ENCODE data around the gene ANO8. TPM values are rescaled to one million over a fixed set of nuclear protein-coding genes. Genes with fewer than 3 reads are reported as not detected.

Gene ANO8
- total and polyA plus RNA-seq, 2 of the 13 experiments (the other 11 are each of a cell fraction or from before 2014, with no cell fraction given): 1.8 to 3.5 TPM

DNA sequence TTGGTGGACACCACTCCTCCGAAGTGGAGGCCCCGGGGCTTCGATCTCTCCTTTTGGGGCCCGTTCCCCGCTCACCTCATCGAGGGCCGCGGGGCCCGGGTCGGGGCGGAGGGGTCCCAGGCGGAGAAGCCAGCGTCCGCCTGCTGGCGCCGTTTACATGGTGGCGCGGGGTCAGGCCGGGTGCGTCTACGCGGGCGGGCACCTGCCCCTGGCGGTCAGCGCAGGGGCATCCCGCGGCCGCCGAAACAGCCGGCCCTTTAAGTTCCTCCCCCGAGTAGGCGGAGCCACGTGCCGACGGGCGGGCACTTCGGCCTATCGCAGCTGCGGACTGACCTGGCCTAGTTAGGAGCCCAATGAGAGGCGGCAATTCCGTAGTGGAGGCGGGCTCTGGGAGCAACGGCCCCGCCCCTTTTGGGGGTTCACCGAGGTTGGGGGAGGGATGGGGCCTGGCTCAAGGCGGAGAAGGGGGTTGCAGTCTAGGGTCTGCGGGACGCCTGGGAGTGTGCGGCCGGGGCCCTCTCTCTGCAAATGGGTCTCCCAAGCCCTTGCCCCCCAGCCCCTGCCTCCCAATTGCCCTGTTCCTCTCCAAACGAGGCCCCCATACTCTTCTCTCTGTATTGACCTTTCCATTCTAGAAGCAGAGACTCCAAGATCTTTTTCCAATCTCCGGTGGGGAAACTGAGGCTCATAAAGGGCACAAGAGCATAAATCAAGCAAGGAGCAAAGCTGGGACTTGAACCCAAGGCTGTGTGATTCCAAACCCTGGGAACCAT, 31.3 kb downstream of the ANO8 start, which contains the start of gene ABHD8 (continued):
- TF ChIP-seq, protein P1, sequence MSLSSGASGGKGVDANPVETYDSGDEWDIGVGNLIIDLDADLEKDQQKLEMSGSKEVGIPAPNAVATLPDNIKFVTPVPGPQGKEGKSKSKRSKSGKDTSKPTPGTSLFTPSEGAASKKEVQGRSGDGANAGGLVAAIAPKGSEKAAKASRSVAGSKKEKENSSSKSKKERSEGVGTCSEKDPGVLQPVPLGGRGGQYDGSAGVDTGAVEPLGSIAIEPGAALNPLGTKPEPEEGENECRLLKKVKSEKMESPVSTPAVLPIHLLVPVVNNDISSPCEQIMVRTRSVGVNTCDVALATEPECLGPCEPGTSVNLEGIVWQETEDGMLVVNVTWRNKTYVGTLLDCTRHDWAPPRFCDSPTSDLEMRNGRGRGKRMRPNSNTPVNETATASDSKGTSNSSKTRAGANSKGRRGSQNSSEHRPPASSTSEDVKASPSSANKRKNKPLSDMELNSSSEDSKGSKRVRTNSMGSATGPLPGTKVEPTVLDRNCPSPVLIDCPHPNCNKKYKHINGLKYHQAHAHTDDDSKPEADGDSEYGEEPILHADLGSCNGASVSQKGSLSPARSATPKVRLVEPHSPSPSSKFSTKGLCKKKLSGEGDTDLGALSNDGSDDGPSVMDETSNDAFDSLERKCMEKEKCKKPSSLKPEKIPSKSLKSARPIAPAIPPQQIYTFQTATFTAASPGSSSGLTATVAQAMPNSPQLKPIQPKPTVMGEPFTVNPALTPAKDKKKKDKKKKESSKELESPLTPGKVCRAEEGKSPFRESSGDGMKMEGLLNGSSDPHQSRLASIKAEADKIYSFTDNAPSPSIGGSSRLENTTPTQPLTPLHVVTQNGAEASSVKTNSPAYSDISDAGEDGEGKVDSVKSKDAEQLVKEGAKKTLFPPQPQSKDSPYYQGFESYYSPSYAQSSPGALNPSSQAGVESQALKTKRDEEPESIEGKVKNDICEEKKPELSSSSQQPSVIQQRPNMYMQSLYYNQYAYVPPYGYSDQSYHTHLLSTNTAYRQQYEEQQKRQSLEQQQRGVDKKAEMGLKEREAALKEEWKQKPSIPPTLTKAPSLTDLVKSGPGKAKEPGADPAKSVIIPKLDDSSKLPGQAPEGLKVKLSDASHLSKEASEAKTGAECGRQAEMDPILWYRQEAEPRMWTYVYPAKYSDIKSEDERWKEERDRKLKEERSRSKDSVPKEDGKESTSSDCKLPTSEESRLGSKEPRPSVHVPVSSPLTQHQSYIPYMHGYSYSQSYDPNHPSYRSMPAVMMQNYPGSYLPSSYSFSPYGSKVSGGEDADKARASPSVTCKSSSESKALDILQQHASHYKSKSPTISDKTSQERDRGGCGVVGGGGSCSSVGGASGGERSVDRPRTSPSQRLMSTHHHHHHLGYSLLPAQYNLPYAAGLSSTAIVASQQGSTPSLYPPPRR (CRISPR knock-in tag; IDR thresholded peaks at IDR 0.05; ENCODE audit: borderline replicate concordance): no peak
- TF ChIP-seq ESRRA (CRISPR knock-in tag; IDR thresholded peaks at IDR 0.05; ENCODE audit: low read depth) (0 out of 2 replicates have a peak, but pooled peaks have one; percentile 26), MIER2 (CRISPR knock-in tag; IDR thresholded peaks at IDR 0.05) (no peak), ETV6 (CRISPR knock-in tag; conservative IDR thresholded peaks at IDR 0.05) (no peak), KLF12 (CRISPR knock-in tag; IDR thresholded peaks at IDR 0.05; ENCODE audit: borderline replicate concordance) (no peak), ZNF326 (CRISPR knock-in tag; IDR thresholded peaks at IDR 0.05; ENCODE audit: borderline replicate concordance) (no peak), ZMYM4 (CRISPR knock-in tag; IDR thresholded peaks at IDR 0.05) (peak; percentile 81), RBM39 (IDR thresholded peaks at IDR 0.05; ENCODE audit: low read depth, low read length, poor library complexity, severe bottlenecking) (no peak), ARNT (IDR thresholded peaks at IDR 0.05) (no peak), NKX3-1 (CRISPR knock-in tag; IDR thresholded peaks at IDR 0.05) (no peak), PCBP1 (IDR thresholded peaks at IDR 0.05; ENCODE audit: borderline replicate concordance, low read depth, low read length) (0 out of 2 replicates have a peak, but pooled peaks have one; percentile 48), HOXA5 (CRISPR knock-in tag; IDR thresholded peaks at IDR 0.05) (peak; percentile 63; the same call in 1 of the 2 replicates), SP4 (CRISPR knock-in tag; IDR thresholded peaks at IDR 0.05) (peak; percentile 99), ZNF317 (CRISPR knock-in tag; IDR thresholded peaks at IDR 0.05) (no peak), ZNF33A (CRISPR knock-in tag; IDR thresholded peaks at IDR 0.05; ENCODE audit: borderline replicate concordance) (no peak), MYC (CRISPR knock-in tag; IDR thresholded peaks at IDR 0.05; ENCODE audit: borderline replicate concordance) (peak; percentile 58; the same call in 1 of the 2 replicates), HOXD1 (CRISPR knock-in tag; IDR thresholded peaks at IDR 0.05) (peak; percentile 77; the same call in 1 of the 2 replicates), ZFP37 (CRISPR knock-in tag; IDR thresholded peaks at IDR 0.05; ENCODE audit: borderline replicate concordance) (no peak), TGIF2 (CRISPR knock-in tag; IDR thresholded peaks at IDR 0.05) (no peak), ZFYVE20 (CRISPR knock-in tag; IDR thresholded peaks at IDR 0.05; ENCODE audit: borderline replicate concordance, low read depth) (no peak), ZNF256 (CRISPR knock-in tag; conservative IDR thresholded peaks at IDR 0.05) (no peak)
- TF ChIP-seq, protein P2, sequence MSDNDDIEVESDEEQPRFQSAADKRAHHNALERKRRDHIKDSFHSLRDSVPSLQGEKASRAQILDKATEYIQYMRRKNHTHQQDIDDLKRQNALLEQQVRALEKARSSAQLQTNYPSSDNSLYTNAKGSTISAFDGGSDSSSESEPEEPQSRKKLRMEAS (IDR thresholded peaks at IDR 0.05): peak; percentile 69
- TF ChIP-seq, protein P3, sequence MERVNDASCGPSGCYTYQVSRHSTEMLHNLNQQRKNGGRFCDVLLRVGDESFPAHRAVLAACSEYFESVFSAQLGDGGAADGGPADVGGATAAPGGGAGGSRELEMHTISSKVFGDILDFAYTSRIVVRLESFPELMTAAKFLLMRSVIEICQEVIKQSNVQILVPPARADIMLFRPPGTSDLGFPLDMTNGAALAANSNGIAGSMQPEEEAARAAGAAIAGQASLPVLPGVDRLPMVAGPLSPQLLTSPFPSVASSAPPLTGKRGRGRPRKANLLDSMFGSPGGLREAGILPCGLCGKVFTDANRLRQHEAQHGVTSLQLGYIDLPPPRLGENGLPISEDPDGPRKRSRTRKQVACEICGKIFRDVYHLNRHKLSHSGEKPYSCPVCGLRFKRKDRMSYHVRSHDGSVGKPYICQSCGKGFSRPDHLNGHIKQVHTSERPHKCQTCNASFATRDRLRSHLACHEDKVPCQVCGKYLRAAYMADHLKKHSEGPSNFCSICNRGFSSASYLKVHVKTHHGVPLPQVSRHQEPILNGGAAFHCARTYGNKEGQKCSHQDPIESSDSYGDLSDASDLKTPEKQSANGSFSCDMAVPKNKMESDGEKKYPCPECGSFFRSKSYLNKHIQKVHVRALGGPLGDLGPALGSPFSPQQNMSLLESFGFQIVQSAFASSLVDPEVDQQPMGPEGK (CRISPR knock-in tag; IDR thresholded peaks at IDR 0.05): peak; percentile 64
